HG03064 (cell line): ENCODE results near the gene TMEM119.
"Not testable (repeated sequence)": the region's sequence is repeated elsewhere in the genome, so short reads cannot be mapped to it uniquely, and the experiment has no call there.

Experiments
- ATAC-seq: cut with Tn5 transposase; IDR thresholded peaks from one replicate; pipeline ENCODE4 v1.9.1; 2021; ENCODE audit warnings: low read depth; ENCODE audit not compliant: unreplicated experiment

TMEM119 gene

DNA sequence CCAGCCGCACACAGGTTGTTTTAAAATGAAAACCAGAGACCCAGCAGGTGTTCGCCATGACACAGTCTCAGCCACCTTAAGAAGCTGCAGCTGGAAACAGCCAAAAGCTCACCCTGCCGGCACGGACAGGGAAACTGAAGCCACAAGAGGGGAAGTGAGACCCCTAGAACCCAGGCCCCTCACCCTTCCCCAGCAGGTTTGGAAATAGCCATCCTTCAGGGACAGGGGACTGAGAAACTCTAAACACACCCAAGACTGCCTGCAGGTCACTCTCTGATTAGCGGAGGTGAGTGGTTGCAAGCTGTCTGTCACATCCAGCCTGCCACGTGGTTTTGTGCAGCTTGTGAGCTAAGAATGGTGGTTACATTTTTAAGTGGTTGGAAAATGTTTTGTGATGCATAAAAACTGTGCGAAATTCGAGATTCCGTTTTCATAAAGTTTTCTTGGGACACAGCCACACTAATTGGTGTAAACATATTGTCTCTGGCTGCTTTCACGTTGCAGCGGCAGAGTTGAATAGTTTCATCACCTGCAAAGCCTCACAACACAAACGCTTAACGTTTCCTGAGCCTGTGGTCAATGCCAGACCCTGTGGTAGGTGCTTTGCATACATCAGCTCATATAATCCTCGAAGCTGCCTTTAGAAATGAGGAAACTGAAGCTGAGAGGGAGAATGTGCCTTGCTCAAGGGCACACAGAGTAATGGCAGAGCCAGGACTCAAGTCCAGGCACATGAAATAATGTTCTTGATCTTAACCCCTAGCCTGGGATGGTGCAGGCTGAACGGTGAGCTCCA is 37.5 kb upstream of the TMEM119 start:
- ATAC-seq, result peak; percentile 45

DNA sequence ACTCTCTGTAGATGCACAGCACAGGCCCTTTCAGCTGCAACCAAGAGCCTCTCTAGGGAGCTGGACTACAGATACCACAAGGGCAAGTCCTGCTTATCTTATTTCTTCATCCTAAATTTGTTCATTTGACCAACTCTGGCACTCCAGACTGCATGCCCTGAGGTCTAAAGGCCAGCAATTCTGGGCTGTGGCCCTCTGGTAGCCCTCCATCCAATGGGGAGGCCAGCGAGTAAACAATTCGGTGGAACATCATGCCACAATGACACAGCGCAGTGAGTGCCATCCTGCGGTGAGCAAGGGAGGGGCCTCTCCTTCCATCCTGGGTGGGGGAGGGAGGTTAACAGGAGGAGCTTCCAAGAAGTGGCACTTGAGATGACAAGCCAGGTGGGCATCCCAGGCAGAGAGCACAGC is 36.5 kb upstream of the TMEM119 start:
- ATAC-seq, result no peak

DNA sequence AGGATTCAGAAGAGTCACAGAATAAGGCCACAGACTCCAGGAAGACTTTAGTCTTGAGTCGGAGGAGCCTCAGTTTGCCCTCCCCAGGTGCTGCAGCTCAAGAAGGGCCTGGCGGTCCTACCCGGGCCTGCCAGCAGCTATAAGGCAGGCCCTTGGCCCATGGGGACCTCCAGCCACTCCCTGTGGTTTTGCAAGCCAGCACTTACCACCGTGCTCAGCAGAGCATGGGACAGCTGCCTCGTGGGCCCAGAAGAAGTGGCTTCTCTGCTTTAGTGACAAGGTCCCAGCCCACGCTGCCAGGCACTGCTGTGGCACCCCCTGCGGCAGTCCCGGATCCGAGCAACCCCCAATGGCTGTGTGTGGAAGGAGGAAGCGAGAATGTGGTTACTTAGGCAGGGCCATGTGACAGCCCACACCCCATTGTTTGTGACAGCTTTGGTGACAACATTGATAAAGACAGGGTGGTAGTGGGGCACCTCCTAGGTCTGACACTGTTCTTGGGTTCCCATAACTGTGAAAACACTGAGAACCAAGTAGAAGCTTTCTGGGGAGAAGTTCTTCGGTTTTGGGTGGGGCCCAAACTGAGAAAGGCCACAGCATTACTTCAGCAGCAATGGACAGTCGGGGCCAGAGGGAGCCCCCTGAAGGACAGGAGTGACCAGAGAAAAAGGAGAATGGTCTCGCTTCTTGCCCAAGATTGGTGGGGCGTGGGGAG is 35.8 kb upstream of the TMEM119 start, which contains the start of gene SELPLG:
SELPLG (minus strand) TSS at position 361 of the 715 bp plus-strand sequence. CDS start 9,587 bp downstream, outside the sequence.
- ATAC-seq, result peak; percentile 41

DNA sequence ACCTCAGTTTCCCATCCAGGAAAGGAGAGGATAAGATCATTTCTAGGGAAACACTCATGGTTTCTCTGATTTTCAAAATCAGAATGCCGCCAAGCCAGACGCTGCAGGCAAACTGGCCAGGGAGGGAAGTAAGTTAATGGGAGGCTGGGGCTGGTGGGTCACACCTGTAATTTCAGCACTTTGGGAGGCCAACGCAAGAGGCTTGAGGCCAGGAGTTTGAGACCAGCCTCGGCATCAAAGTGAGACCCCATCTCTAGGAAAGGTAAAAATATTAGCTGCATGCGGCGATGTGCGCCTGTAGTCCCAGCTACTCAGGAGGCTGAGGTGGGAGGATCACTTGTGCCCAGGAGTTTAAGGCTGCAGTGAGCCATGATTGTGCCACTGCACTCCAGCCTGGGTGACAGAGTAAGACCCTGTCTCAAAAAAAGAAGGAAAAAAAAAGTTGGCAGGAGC is 35.2 kb upstream of the TMEM119 start:
- no peak for ATAC-seq

DNA sequence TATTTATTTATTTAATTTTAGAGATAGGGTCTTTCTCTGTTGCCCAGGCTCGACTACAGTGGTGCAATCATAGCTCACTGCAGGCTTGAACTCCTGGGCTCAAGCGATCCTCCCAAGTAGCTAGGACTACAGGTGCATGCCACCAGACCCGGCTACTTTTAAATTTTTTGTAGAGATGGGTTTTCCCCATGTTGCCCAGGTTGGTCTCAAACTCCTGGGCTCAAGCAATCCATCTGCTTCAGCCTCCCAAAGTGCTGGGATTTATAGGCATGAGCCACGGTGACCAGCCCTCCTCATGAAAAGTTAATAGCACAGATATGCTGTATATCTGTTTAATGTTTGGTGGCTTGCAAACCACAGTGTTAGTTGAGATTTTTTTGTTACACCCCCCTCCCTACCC is 33.4 kb upstream of the TMEM119 start:
- ATAC-seq, result not testable (repeated sequence)

DNA sequence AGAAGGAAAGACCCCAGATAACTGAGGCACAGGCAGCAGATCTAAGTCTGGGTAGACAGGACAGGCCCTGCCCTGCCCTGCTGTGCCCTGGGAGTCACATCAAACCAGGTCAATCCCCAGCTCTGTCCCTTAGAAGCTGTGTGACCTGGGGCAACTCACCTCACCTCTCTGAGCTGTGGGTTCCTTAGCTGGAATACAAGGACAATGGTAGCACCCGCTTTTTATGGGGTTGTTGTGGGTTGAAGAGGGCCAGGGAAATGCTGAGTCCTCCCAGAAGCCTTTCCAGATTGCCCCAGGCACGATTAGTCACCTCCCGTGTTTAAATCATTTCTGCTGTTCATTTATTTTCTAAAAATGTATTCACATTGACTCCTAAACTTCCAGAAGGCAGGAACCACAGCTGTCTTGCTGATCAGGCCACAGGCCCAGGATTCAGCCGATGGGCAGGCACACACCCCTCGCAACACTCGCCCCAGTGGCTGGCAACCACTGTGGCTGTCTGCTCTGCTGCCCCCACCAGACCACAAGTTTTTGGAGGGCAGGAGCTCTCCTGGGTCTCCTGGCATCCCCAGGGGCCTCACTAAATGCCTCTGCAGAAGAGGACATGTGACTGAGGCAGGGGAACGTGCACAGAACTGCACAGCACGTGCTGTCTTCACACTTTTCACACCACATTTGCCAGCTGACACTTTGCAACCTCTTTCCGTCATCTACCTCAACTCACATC is 32.8 kb upstream of the TMEM119 start:
- no peak for ATAC-seq

DNA sequence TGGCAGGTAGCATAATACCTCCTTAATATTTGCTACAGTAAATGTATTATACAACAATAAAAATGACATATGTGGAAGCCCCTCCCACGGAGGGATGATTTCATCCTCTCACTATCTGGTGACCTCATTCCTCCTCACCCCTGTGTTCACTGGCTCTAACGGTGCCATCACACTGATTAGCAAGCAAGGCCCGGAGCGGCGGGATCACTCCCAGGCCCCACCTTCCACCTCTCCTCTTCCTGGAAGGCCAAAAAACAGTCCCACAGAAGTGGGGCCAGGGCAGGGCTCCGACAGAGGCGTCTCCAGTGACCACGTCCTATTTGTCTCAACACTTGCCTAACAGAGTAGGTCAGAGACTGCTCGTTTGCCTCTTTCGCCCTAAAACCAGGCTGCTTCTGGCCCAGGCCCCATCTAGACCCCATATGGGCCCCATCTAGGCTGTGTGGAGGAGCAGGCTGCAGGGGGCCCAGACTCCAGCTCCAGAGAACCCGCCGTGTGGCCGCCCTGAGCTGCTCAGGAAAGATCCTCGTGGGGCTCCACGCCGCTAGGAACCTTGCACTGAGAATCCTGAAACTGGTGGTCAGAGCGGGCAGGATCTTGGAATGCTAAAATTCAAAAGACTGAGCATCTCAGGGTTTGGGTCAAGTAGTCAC is 32.1 kb upstream of the TMEM119 start:
- ATAC-seq, result no peak

DNA sequence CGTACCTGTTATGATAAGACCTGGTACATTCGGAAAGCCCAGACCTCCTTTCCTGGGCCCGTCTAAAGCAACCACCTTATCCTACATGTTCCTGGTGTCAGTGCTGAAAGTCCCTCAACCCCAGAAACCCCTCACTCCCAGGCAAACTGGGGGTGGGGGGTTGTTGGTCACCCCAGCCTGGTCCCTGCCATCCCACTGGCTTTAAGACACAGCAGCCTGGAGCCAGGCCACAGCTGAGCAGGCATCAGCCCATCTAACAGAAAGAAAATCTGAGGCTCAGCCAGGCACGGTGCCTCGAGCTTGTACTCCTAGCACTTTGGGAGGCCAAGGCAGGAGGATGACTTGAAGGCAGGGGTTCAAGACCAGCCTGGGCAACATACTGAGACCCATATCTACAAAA is 31.3 kb upstream of the TMEM119 start:
- ATAC-seq, result no peak

DNA sequence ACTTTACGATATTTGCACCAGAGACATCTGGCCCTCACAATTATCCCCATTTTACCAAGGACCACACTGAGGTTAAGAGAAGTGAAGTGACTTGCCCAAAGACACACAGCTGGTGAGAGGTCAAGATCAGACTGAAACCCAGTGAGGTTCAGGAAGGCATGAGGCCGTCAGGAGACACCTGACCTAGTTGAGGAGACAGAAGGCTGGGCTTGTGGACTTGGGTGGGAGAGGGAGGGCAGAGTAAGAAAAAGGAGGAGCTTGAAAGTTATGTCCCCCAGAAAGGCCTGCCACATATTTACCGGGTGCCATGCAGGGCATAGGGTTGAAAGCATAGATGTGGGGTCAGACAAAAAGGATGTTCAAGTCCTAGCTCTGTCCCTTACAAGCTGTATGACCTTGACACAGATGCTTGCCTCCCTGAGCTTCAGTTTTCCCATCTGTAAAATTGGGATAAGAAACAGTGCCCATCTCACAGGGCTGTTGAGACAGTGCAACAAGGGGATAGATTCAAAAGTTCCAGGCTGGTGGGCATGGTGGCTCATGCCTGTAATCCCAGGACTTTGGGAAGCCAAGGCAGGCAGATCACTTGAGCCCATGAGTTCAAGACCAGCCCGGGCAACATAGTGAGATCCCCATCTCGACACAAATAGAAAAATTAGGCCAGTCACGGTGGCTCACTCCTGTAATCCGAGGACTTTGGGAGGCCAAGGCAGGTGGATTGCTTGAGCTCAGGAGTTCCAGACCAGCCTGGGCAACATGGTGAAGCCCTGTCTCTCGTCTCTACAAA is 29.4 kb upstream of the TMEM119 start:
- no peak for ATAC-seq

DNA sequence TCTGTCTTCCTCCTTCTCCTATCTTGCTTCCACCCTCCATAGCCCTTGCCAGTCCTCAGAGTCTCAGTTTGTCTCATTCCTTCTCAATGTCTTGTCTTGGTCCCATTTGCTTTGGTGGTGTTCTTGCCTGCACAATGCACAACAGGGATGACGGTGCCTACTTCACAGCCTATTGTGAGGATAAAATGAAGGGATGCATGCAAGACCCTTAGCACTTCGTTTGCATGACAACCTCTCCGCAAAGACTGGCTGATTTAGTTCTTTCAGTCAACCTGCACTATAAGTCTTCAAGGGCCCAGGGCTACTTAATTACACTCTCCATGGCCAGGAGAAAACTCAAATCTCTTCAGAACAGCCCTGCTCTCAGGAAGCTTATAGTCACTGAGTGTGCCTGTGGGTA is 27.3 kb upstream of the TMEM119 start:
- ATAC-seq, result no peak

DNA sequence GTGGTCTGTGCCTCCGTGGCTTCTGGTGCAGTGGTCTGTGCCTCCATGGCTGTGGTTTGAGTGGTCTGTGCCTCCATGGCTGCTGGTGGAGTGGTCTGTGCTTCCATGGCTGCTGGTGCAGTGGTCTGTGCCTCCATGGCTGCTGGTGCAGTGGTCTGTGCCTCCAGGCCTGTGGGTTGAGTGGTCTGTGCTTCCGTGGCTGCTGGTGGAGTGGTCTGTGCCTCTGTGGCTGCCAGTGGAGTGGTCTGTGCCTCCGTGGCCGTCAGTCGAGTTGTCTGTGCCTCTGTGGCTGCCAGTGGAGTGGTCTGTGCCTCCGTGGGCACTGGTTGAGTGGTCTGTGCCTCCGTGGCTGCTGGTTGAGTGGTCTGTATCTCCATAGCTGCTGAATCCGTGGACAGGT is 25.7 kb upstream of the TMEM119 start:
- ATAC-seq, result no peak

DNA sequence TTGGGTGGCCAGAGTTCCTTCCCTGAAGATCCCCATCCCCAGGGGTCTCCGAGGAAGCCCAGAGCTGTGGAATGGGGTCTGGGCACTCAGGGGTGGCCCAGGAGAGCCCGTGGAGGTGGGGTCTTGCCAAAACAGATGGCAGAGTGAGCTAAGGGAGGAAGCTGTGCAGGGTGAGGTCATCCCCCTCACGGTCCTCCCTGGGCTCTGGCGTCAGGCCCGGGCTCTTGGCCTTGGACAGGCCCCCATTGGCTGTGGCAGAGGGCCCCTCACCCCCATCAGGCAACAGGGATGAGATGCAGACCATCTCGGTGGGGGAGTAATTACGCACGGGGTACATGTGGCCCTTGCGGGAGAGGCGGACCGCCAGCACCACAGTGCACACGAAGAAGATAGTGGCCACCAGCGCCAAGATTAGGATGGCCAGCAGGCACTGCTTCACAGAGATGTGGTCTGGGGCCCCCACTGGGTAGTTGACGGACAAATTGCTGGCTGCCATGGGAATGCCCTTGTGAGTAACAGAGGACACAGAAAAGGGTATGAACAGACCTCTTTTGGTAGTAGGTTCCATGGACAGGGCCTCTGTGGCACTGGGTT is 25.1 kb upstream of the TMEM119 start:
- ATAC-seq, result no peak

DNA sequence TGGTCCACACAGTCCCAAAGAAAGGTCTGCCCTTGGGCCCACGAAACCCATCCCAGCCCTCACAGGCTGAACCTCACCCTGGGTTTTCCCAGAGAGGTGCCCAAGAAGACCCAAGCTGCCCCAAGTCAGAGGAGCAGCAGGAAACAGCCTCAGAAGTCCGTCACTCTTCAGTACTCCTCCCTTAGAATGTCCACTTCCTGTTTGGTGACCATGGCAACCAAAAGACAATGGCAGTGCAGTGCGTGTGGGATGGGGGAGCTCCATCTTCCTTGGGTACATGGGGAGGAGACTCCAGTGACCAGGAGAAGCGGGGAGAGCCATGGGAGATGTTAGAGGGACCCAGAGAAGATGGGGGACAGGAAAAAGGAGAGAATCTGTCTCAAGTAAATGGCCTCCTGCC is 24.5 kb upstream of the TMEM119 start:
- ATAC-seq, result no peak

DNA sequence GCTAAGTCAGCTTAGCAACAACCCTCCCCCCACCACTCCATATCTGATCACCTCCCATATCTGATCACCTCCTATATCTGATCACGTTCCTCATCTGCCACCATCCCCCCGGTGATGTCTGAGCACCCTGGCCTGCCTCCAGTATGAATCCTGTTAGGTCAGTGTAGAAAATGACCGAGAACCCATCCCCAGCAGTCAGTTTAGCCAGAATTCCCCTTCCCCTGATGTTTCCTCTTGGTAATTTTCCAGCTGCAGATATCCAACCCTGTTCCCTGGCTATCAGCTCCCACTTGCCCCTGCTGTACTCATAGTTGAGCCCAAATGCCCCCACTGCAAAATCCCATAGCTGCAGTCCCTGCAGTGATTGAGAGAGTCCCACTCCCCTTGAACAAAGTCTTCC is 23.3 kb upstream of the TMEM119 start:
- ATAC-seq, result no peak

DNA sequence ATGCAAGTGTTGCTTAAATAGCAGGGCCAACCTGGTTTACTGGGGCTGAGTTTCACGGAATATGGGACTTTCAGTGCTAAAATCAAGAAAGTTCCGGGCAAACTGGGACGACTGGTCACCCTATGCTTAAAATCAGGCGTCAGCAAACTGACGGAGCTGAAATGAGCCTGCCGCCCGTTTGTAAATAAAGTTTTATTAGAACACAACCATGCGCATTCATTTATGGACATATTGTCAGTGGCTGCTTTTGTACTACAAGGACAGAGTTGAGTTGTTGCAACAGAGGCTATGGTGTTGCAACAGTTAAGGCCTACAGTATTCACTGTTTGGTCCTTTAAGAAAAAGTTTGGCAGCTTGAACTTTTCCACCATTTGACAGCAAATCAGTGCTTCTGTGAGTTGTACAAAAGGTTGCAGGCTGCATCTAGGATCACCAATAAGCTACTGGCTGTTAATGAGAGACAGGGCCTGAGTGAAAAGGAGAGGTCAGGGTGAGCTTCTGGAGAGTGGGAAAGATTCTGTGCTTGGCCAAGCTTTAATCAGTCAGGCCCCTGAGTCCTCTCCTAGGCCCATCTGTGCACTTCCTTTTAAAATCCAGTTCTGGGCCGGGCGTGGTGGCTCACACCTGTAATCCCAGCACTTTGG is 22.5 kb upstream of the TMEM119 start:
- ATAC-seq, result no peak

DNA sequence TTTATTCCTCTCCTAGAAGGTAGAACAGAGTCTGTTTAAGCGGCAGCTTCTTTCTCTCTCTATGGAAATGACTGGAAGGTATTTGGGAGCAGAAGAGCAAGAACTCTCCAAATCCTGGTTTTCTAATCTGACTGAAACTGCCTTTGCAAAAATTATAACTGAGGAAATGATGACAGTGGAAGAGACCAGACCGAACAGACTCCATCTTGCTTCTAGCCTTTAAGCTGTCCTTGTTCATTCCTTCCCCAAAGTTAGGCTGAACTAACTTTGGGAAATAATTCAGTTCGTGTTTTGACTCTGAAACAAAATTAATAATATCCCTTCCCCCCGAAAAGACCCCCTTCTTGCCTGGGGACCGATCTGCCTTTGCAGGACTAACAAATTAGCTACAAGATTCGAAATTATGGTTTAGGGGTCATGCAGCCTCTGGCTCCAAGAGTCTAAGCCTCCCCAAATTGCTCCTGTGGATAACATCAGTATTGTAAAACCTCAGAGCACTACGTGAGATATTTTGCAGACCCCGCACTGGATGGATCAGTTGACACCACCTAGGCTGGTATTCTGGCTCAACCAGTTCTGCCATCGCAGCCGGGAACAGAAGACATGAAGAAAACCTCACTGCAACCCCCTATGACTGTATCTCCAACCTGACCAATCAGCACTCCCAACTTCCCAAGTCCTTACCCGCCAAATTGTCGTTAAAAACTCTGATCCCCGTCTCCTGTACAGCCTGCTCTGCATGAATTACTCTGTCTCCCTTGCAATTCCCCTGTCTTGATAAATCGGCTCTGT is 21.7 kb upstream of the TMEM119 start:
- ATAC-seq, result no peak

DNA sequence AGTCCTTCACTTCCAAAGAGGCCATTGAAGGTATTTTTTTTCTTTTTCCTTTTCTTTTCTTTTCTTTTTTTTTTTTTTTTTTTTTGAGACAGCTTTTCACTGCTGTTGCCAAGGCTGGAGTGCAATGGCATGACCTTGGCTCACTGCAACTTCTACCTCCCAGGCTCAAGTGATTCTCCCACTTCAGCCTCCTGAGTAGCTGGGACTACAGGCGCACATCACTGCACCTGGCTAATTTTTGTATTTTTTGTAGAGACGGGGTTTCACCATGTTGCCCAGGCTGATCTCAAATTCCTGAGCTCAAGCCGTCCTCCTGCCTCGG is 21.0 kb upstream of the TMEM119 start:
- not testable (repeated sequence) for ATAC-seq
